CD4-positive, alpha-beta T cell treated with Interferon gamma for 1 hour (primary cell): ENCODE measurements around the gene SPATA19.
"Not testable (repeated sequence)": the region's sequence is repeated elsewhere in the genome, so short reads cannot be mapped to it uniquely, and the experiment has no call there.

Source experiments
- DNase-seq: peaks from one replicate; pipeline ENCODE4 v3.0.0-alpha.2; 2020

SPATA19 gene

GRCh38 chr11:133845413-133845812 is at the start of gene SPATA19:
Gene SPATA19 (minus strand): TSS chr11:133845513. CDS start chr11:133845446, 67 bp downstream.
- no peak for DNase-seq

- no peak for DNase-seq
These were observed 49.8 kb upstream of the SPATA19 start for GRCh38 chr11:133895061-133895479.

- DNase-seq, result no peak
These were observed 48.1 kb upstream of the SPATA19 start for GRCh38 chr11:133893381-133893780.

GRCh38 chr11:133892584-133893380 is 47.5 kb upstream of the SPATA19 start:
- no peak for DNase-seq

GRCh38 chr11:133892126-133892525 is 46.8 kb upstream of the SPATA19 start:
- no peak for DNase-seq

- DNase-seq, result no peak
These were observed 44.6 kb upstream of the SPATA19 start for GRCh38 chr11:133889893-133890292.

GRCh38 chr11:133889188-133889587 is 43.9 kb upstream of the SPATA19 start:
- DNase-seq, result no peak

- DNase-seq, result no peak
These were observed 42.5 kb upstream of the SPATA19 start for GRCh38 chr11:133887692-133888332.

GRCh38 chr11:133886029-133886428 is 40.7 kb upstream of the SPATA19 start:
- no peak for DNase-seq

- no peak for DNase-seq
These were observed 26.8 kb upstream of the SPATA19 start for GRCh38 chr11:133872160-133872559.

- DNase-seq, result no peak
These were observed 22.1 kb upstream of the SPATA19 start for GRCh38 chr11:133867456-133867855.

- DNase-seq, result no peak
These were observed 20.2 kb upstream of the SPATA19 start for GRCh38 chr11:133865466-133865865.

GRCh38 chr11:133864756-133865155 is 19.4 kb upstream of the SPATA19 start:
- no peak for DNase-seq

- DNase-seq, result no peak
These were observed 14.8 kb upstream of the SPATA19 start for GRCh38 chr11:133860151-133860550.

- DNase-seq, result not testable (repeated sequence)
These were observed 9.1 kb upstream of the SPATA19 start for GRCh38 chr11:133854330-133854960.

GRCh38 chr11:133844217-133844616 is 1.1 kb downstream of the SPATA19 start:
- DNase-seq, result no peak

GRCh38 chr11:133843454-133843987 is 1.8 kb downstream of the SPATA19 start:
- DNase-seq, result no peak

GRCh38 chr11:133842730-133843129 is 2.6 kb downstream of the SPATA19 start:
- no peak for DNase-seq

GRCh38 chr11:133842053-133842452 is 3.3 kb downstream of the SPATA19 start:
- DNase-seq, result no peak

GRCh38 chr11:133841279-133842043 is 3.9 kb downstream of the SPATA19 start:
- no peak for DNase-seq

GRCh38 chr11:133840479-133840941 is 4.8 kb downstream of the SPATA19 start:
- DNase-seq, result no peak
